Middle frontal gyrus (tissue), 1 donor: ENCODE measurements around the gene SYNE3.

Experiments
- DNase-seq: peaks from one replicate; pipeline ENCODE4 v3.0.0-alpha.2; 2015; ENCODE audit warnings: low spot score; ENCODE audit errors: extremely low spot score

Gene SYNE3

DNA sequence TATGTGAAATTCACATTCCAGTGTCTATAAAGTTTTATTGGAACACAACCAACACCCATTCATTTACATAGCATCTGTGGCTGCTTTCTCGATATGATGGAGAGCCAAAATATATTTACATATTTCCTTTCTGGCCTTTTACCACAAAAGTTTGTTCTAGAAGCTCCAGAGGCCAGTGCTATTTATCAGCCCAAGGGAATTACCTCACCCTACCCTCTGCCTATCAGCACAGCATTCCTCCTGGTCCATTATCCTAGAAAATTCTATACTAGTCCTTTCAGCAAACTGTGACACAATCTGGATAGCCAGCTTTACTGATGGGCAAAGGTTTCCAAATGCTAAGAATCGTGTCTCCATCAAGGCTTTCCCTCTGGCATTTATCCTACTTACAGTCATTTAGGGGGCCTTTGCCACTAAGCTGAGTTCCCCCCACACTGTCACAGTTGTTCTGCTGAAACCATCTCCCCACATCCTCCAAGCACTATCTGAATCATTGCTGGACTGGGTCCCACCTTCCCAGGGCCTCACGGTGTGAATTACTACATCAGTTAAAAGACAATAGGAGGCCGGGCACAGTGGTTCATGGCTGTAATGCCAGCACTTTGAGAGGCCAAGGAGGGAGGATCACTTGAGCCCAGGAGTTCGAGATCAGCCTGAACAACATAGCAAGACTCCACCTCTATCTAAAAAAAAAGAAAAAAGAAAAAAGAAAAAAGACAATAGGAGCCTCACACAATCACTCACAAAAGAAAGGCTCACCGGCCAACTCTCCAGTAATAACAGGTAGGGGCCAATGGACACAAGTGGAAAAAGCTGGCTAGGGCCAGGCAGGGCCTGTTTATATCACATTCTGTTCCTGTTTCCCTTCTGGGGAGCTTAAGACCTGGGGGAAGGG lies 12.1 kb downstream of the SYNE3 start:
- DNase-seq, result no peak

DNA sequence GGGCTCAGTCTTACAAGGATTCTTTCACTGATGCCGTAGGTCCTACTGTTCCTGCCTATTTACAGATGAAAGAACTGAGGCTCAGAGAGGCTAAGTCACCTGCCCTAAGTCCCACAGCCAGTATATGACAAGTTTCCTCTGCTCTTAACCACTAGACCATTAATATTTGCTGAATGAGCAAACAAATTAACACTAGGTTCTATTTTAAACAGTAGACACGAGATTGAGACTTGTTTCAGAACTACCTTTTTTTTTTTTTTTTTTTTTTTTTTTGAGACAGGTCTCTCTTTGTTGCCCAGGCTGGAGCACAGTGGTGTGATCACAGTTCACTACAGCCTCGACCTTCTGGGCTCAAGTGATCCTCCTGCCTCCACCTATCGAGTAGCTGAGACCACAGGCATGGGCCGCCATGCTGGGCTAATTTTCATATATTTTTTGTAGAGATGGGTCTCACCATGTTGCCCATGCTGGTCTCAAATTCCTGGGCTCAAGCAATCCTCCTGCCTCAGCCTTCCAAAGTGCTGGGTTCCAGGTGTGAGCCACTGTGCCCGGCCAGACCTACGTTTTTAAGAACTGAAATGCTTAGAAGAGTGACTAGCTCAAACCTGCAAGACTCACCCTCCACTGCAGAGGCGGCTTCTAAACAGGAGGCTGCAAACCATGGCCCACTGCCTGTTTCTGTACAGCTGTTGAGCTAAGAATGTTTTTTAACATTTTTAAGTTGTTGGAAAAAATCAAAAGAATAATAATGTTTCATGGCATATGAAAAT lies 12.9 kb downstream of the SYNE3 start:
- no peak for DNase-seq

DNA sequence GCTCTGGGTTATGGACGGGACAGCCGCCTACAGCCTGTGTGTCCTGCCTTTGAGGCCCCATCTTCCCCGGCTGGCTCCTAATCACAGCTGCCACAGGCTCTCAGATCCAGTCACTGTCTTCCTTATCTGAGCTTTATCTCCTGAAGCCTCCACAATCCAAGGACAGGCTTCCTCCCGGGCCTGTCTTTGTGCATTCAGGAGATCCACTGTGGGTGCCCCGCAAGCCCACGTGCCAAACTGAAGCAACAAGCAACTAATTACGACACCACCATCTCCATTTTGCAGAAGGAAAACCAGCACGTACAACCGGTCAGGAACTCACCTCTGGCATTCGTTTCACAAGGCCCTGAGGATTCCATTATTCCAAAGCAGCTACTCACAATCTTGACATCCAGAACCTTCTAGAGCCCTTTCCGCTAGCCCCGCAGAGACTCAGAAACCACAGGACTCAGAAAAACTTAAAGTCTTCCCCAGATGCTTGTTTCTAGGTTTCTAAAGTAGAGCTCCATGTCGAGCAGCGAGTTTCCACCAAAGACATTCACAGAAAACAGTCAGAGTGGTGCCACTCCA lies 14.0 kb downstream of the SYNE3 start:
- DNase-seq, result no peak

DNA sequence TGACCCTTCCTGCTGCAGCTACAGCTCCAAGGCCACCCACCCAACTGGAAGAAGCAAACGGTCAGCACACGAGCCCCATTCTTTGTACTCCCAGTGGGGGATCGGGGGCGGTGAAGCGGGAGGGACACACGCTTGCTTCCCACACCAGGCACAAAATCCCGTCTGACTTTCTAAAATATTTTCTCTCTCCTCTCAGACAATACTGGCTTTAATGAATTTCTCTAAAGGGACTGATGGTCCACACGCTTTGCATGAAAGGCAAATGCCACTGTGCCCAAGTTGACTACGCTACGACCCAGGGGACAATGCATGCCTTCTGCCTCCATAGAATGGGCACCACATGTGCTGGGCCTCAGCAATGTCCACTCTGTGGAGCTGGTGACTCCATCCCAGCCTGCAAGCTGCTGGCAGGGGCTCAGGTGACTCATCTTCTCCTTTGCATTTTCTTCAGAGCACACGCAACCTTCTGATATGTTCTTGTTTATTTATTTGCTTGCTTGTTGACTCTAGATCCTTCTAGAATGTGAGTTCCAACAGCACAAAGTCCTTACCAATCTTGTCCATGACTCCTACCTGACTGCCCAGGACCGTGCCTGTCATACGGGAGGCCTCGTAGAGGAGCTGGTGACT lies 15.6 kb downstream of the SYNE3 start:
- no peak for DNase-seq

DNA sequence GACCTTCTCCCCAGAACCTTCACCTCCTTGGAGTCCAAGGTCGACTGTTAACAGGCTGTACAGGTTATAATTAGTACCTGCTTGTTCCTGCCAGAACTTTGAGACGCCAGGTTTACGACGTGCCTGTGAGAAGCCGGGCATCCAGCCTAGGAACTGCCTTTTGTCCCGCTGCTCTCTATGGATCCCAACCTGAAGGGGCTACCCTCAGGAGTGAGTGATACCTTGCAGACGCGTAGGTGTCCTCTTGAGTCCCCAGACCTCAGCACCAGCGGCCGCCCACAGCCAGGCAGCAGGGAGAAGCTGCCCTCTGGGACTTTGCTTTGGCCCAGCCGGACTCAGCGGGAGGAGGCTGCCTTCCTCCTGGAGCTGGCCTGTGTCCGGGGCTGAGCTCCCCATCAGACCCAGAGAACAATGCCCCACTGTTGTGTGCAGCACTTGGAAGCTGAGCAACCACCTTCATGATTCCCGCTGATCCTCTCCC lies 16.2 kb downstream of the SYNE3 start:
- no peak for DNase-seq

DNA sequence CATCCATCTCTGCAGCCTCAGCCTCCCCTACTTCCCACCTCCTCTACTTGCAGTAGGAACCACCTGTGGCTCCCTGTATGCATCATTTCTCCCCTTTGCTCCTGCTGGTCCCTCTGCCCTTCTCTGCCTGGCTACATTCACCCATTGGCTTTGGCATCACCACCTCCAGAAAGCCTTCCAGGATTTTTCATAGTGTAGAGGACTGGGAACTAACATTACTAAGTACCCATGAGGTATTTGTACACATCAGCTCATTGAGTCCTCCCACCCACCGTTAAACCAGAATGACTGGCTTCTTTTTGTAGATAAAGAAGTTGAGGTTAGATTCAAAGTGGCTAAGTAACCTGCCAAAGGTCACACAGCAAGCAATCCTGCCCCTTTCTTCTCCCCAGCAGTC lies 17.1 kb downstream of the SYNE3 start:
- no peak for DNase-seq

DNA sequence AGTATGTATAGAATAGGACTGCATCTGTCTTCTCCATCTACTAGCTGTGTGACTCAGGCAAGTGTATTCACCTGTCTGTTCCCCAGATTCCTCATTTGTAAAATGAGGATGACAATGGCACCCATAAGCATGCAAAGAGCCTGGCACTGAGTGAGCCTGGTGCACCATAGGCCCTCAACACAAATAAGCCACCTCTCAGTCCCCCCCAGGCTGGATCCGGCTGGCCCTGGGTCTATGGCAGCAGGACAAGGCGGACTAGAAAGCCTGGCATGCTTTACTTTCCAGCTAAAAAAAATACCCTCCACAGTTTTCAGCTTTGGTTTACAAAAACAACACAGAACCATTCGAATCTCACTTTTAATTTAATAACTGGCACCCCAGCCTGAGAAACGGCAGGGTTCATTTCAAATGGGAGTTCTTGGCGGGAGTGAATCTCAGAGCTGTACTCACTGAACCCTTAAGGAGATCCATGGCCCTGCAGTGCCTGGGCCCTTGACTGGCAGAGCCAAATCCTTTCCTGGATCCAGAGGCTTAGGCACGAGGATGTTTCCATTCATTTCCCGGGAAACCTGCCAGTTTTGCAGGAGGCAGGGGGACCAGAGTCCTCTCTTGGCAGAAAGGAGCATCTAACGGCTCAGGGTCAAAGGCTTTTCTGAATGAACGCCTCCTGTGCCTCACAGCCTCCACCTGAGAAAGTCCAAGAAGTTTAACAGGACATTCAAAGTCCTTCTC lies 17.7 kb downstream of the SYNE3 start:
- no peak for DNase-seq

DNA sequence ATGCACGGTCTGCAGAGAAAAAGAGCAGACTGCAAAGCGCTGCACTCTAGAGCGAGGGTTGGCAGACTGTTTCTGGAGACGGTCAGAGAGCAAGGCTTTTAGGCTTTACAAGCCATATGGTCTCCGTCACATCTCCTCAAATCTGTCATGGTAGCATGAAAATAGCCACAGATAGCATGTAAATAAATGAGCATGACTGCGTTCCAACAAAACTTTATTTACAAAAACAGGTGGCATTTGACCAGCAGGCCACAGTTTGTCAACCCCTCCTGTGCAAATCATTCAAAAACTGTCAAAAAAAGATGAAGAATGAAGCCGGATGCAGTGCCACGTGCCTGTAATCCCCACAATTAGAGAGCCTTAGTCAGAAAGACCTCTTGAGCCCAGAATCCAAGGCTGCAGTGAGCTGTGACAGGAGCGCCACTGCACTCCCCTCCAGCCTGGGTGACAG lies 18.9 kb downstream of the SYNE3 start:
- no peak for DNase-seq

DNA sequence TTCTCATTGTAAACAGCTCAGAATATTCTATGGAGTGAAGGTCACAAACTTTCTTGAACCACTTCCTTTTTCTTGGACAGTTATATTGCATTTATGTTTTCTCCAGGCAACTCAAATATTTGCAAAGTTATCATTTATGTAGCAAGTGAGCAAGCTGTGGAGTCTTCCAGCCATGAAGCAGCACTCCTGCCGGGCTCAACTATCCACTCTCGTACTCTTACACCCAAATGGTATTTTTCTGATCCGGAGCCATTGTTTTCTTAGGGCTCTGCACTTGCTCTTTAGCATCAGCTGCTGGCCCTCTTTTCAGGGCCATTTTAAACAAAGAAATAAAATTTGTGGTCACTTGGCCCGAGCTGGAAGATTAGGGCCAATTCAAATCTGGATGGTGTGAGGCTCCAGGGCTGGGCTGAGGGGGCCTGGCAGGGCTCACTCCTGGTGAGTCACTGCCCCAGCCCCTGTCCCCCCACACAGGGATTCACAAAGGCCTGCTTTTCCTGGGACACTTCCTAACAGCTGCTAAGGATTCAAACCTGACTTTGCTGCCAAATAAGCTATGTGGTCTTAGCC lies 19.7 kb downstream of the SYNE3 start:
- DNase-seq, result no peak

DNA sequence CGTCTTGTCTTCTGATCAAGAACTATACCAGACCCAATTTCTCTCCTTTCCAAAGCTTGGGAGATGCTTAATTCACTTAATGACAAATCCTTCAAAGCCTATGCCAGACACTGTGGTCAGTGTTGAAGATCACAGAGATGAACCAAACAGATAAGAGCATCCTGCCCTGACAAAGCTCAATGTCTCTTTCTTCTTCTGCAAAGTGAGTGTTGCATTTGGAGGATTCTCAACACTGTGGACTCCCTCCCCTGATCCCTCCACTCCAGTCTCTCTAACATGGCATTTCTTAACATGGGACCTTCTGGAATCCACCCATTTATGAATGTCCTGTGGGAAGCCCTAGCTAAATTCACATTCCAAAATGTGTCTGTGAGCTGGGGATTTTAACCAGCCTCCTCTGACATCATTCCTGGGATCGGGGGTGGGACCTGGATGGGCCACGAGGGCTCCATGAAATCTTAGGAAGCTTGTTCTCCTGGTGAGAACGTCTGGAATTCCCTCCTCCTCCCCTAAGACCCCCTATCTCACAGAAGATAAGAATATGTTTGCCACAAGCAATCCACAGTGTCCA lies 20.3 kb downstream of the SYNE3 start:
- no peak for DNase-seq

DNA sequence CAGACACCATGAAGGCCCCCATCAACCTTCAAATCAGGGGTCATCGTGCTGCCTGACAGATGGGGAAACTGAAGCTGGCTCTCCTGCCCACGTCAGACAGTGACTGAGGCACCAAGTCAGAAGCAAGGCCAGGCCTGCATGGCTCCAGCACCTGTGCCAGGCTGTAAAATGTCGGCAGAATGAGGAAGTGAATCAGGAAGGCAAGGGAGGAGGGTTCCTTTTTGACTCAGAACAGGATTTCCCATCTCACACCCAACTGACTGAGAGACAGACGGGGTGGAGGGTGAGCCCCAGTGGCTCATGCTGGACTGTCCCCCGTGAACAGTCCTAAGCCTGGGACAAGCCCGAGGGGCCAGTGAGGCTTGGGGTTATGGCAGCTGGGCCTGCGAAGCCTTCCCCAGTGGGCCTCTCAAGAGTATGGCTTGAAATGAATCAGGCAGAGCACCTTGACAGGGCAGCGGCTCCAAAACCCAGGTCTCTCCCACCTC lies 20.9 kb downstream of the SYNE3 start:
- DNase-seq, result no peak

DNA sequence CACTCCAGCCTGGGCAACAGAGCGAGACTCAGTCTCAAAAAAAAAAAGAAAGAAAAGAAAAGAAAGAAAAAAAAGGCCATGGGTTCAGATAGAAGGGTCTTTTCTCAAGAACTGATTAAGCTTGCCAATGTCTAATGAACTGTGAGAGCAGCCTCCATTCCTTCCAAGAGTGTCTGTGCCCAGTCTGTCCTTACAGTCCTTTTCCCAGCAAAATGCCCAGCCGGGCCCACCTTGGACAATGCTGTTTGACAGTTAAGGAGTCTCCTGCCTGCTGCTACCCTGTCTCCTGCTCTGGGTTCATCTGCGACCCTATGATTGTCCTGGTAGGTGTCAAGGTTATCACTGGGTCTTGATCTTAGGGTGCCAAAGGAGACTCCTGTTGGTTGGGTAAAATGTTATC lies 21.4 kb downstream of the SYNE3 start:
- no peak for DNase-seq

DNA sequence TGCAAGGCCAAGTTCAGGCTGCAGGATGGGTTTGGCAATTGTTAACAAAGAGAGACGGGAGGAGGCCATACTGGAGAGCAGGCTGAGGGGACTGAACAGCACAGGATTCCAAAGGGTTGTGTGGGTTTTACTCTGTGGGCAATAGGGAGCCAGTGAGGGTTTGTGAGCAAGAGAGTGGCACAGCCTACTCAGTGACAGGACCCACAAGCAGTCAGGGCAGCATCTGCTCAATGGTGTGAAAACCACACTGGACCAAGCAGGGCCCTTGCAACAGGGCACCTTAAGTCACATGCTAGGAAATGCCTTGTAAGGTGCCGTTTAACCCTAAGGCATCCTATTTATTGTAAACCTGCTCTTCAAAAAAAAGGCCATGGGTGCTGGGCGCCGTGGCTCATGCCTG lies 22.0 kb downstream of the SYNE3 start:
- DNase-seq, result no peak

DNA sequence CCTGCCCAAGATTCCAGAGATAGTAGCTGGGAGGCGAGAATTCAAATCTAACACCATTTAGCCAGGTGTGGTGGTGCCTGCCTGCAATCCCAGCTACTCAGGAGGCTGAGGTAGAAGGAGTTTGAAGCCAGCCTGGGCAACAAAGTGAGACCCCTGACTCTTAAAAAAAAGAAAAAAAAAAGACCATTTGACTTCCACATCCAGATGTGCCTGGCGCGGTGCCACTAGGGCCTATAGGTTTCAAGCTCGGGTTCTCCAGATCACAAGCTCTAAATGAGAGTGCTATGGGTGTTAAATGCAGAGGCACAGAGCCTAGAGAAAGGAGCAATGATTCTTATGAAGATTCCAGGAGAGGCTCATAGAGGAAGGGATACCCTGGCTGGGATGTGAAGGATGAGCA lies 22.5 kb downstream of the SYNE3 start:
- no peak for DNase-seq

DNA sequence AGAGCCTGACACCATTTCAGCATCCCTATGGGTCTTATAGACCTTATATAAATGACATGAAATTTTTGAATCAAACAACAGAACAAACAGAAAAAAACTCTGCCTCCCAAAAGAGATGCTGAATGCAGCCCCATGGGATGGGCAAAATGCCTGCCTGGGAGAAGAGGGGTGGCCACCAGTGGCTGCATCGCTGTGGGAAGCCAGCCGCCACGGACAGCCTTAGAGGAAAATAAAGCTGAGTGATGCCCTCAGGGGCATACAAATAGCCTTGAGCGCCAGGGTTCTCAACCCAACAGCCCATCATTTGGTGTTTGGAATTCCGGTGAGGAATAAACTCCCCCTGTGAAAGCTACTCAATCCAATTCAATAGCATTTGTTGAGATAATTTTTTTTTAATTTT lies 22.9 kb downstream of the SYNE3 start:
- DNase-seq, result no peak

DNA sequence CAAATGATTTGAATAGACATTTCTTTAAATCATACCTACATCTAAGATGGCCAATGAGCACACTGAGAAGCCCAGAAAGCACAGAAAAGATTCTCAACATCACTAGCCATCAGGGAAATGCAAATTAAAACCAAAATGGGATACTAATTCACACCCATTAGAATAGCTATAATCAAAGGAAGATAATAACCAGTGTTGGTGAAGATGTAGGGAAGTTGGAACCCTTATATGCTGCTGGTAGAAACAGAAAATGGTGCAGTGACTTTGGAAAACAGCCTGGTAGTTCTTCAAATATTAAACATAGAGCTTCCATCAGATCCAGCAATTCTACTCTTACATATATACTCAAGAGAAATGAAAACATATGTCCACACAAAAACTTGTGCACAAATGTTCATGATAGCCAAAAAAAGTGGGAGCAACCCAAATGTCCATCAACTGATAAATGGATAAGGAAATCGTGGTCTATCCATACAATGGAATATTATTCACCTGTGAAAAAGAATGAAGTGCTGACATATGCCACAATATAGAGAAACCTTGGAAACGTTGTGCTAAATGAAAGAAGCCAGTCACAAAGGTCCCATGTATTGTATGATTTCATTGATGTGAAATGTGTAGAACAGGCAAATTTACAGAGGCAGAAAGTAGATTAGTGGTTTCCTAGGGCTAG lies 24.4 kb downstream of the SYNE3 start:
- DNase-seq, result no peak

DNA sequence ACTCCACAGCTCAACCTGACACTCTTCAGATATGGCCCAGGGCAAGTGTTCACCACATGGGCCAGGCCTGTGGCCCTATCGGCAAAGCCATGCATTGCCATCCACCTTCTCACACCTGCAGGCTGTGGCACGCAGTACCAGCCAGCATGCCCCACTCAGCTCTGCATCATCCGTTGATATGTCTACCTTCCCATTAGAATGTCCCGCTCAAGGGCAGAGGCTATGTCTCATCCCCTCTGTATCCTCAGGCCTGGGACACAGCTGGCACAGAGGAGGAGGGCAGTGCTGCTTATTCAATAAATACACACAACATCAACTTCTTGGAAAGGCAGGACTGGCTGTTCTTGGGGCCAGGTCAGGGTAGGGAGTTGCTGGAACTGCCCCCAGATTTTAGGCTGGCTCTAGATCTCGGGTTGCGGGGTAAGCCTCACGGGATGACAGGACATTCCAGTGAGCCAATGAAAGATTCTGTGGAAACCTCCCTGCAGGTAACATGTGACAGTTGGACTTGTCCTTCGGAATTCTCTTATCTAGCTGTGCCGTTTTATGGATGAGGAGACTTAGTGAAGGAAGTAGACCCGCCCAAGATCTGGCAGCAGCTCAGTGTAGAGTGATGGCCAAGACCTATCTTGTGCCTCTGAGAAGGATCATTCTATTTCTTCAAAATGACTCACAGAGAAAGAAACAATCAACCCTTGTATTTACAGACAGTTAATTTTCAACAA lies 25.6 kb downstream of the SYNE3 start:
- no peak for DNase-seq

DNA sequence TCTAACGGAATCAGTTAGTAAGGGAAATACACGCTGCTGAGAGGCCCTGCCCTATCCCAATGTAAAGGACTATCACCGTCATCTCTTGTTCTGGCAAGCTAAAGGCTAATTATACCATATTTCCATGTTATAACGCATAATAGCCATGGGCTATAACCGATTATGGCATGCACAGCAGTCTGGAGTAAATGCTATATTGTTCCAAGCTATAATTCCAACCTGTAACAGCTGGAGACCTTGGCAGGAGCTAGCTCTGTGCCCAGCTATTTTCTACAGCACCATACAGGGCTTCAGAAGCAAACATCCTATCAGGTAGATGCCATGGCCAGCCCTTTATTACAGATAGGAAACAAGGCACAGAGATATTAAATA lies 26.3 kb downstream of the SYNE3 start:
- no peak for DNase-seq
